BLaER1 (cell line): ENCODE measurements around the gene EMILIN1.

Experiments used
- H3K27ac ChIP-seq: shearing (Covaris generic); formaldehyde crosslinking; 2 replicates; pipeline ENCODE4 v1.8.1; 2022
- H3K27me3 ChIP-seq: shearing (Covaris generic); formaldehyde crosslinking; 2 replicates; pipeline ENCODE4 v1.8.1; 2022
- H3K36me3 ChIP-seq: shearing (Covaris generic); formaldehyde crosslinking; 2 replicates; pipeline ENCODE4 v1.8.1; 2022
- H3K4me1 ChIP-seq: shearing (Covaris generic); formaldehyde crosslinking; 2 replicates; pipeline ENCODE4 v1.8.1; 2022
- H3K4me2 ChIP-seq: shearing (Covaris generic); formaldehyde crosslinking; 2 replicates; pipeline ENCODE4 v1.8.1; 2022
- H3K4me3 ChIP-seq: shearing (Covaris generic); formaldehyde crosslinking; 2 replicates; pipeline ENCODE4 v1.8.1; 2022
- H3K9ac ChIP-seq: shearing (Covaris generic); formaldehyde crosslinking; 2 replicates; pipeline ENCODE4 v1.8.1; 2022
- H3K9me3 ChIP-seq: shearing (Covaris generic); formaldehyde crosslinking; 2 replicates; pipeline ENCODE4 v1.8.1; 2022
- H4K20me1 ChIP-seq: shearing (Covaris generic); formaldehyde crosslinking; 2 replicates; pipeline ENCODE4 v1.8.1; 2022
- Cebpa-rat ChIP-seq: shearing (Covaris generic); IDR thresholded peaks from 2 replicates; pipeline ENCODE4 v1.8.1; 2022

The EMILIN1 gene

GRCh38 chr2:27121906-27122305 lies 43.5 kb downstream of the EMILIN1 start:
- no peak for TF ChIP-seq Cebpa-rat
- Histone ChIP-seq H3K4me2 (no peak overlapping the region), H3K27me3 (peaks cover 79% of the 10 kb centered on the region)

DNA sequence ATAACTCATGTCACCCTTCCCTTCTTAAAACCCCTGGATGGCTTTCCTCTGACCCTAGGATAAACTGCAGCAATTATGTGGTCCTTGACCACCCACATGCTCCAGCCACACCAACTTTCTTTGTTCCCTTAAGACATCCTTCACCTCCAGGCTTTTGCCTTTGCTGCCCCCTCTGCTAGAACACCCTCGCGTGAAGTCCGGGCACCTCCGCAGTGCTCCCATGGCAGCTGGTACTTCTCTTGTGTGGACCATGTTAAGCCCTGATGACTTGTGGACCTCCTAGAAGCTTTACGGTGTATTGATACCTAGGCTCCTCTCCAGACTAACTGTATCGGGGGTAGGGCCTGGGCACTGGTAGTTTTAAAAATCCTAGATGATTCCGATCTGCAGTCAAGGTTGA lies 44.4 kb downstream of the EMILIN1 start:
- Histone ChIP-seq H3K4me2 (no peak overlapping the region), H3K36me3 (no peaks in the 10 kb centered on the region), H3K9ac (no peak overlapping the region), H3K4me3 (no peak overlapping the region), H3K9me3 (no peaks in the 10 kb centered on the region), H3K27ac (no peak overlapping the region), H4K20me1 (no peaks in the 10 kb centered on the region), H3K4me1 (0 out of 2 replicates have a peak, but pooled peaks cover 12% of the 10 kb centered on the region), H3K27me3 (peaks cover 71% of the 10 kb centered on the region)
- TF ChIP-seq Cebpa-rat: no peak

More at GRCh38 chr2:27121906-27122305, 43.5 kb downstream of the EMILIN1 start:
- Histone ChIP-seq H3K4me1 (0 out of 2 replicates have a peak, but pooled peaks cover 12% of the 10 kb centered on the region), H3K9me3 (no peaks in the 10 kb centered on the region), H3K9ac (no peak overlapping the region), H3K36me3 (no peaks in the 10 kb centered on the region), H3K4me3 (no peak overlapping the region), H3K27ac (no peak overlapping the region), H4K20me1 (no peaks in the 10 kb centered on the region)

- Histone ChIP-seq H3K27ac (no peak within 1 kb of the TSS), H3K4me1 (0 out of 2 replicates have a peak, but pooled peaks cover 6% of the 10 kb centered on the region), H3K27me3 (peaks cover 64% of the 10 kb centered on the region), H4K20me1 (no peaks in the 10 kb centered on the region), H3K4me3 (no peak within 1 kb of the TSS), H3K36me3 (0 out of 2 replicates have a peak, but pooled peaks cover 4% of the 10 kb centered on the region), H3K9ac (no peak within 1 kb of the TSS), H3K9me3 (no peaks in the 10 kb centered on the region), H3K4me2 (no peak within 1 kb of the TSS)
- no peak for TF ChIP-seq Cebpa-rat
Observed at GRCh38 chr2:27123302-27124150, 45.1 kb downstream of the EMILIN1 start, which contains the start of gene ABHD1. TSS of gene ABHD1 (plus strand) at chr2:27123815. CDS start at chr2:27123949, 134 bp downstream.

- H3K4me1 ChIP-seq: no peaks in the 10 kb centered on the region
- 0 out of 2 replicates have a peak, but pooled peaks cover 14% of the 10 kb centered on the region for H4K20me1 ChIP-seq
- H3K9me3 ChIP-seq: no peaks in the 10 kb centered on the region
- no peak overlapping the region for H3K9ac ChIP-seq
- no peak for TF ChIP-seq Cebpa-rat
- H3K27ac ChIP-seq: no peak overlapping the region
- peaks cover 20% of the 10 kb centered on the region for H3K36me3 ChIP-seq
- H3K4me3 ChIP-seq: no peak overlapping the region
- peaks cover 48% of the 10 kb centered on the region for H3K27me3 ChIP-seq
- H3K4me2 ChIP-seq: no peak overlapping the region
Observed at GRCh38 chr2:27125104-27125503, 46.7 kb downstream of the EMILIN1 start.

DNA sequence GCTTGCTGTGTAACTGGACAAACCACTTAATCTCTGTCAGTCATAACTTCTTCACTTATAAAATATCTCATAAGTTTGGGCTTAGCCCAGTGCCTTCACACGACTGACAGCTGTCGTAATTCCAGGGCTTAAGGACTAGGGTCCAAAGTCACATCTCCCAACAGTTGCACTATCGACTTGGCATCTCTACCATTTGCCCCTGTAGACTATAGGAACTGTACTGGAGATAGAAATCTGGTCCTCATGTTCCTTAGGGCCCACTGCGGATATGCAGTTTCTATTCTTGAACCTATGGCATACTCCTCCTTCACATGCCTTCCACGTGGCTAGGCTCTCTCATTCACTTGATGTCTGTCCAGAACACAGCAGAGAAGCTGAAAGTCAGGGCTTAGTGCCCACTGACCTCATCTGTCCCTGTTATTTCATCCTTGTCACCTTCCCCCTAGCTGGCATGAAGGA lies 47.9 kb downstream of the EMILIN1 start:
- Histone ChIP-seq H3K9me3 (no peaks in the 10 kb centered on the region), H3K27ac (no peak overlapping the region), H3K4me2 (no peak overlapping the region), H4K20me1 (peaks cover 26% of the 10 kb centered on the region; the same call in 1 of the 2 replicates), H3K9ac (no peak overlapping the region), H3K4me1 (no peaks in the 10 kb centered on the region), H3K36me3 (peaks cover 31% of the 10 kb centered on the region), H3K4me3 (no peak overlapping the region), H3K27me3 (peaks cover 36% of the 10 kb centered on the region)
- no peak for TF ChIP-seq Cebpa-rat

DNA sequence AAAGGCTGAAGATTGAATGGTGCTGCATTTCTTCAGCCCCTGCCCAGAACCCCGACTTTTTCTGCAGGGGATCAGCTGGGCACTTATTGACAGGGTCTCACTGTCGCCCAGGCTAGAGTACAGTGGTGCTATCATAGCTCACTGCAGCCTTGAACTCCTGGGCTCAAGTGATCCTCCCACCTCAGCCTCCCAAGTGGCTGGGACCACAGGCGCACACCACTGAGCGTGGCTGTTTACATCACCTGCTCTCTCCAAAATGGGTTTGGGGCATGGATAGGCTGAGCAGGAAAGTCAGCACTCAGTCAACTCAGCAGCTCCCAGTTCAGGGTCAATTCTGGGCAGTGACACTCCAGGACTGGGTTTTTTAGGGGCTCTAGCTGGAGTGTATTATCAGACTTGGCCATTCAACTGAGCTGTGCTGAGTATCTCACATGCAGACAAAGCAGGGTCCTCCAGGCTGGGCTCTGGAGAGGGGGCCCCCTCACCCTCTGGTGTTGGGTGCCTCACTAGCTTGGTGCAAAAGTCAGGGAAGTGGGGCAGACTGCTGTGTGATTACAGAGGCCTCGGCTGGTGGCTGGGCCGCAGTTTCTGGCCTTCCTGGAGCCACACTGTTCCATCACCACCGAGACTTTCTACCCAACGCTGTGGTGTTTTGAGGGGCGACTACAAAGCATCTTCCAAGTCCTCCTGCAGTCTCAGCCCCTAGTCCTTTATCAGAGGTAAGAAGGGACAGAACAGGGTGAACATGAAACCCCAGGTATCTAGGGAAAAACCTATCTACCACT lies 49.7 kb downstream of the EMILIN1 start:
- no peaks in the 10 kb centered on the region for H3K9me3 ChIP-seq
- no peak overlapping the region for H3K4me3 ChIP-seq
- peaks cover 49% of the 10 kb centered on the region for H3K36me3 ChIP-seq
- peaks cover 44% of the 10 kb centered on the region for H4K20me1 ChIP-seq
- H3K4me1 ChIP-seq: peaks cover 5% of the 10 kb centered on the region
- TF ChIP-seq Cebpa-rat: no peak
- H3K4me2 ChIP-seq: no peak overlapping the region
- no peak overlapping the region for H3K27ac ChIP-seq
- H3K9ac ChIP-seq: no peak overlapping the region
- peaks cover 18% of the 10 kb centered on the region for H3K27me3 ChIP-seq

GRCh38 chr2:27128668-27129571 lies 50.5 kb downstream of the EMILIN1 start:
- H3K4me2 ChIP-seq: no peak overlapping the region
- no peak for TF ChIP-seq Cebpa-rat
- no peak overlapping the region for H3K27ac ChIP-seq
- H3K9ac ChIP-seq: no peak overlapping the region
- no peaks in the 10 kb centered on the region for H3K9me3 ChIP-seq
- H3K4me1 ChIP-seq: peaks cover 13% of the 10 kb centered on the region
- peaks cover 52% of the 10 kb centered on the region for H4K20me1 ChIP-seq
- H3K27me3 ChIP-seq: peaks cover 10% of the 10 kb centered on the region
- no peak overlapping the region for H3K4me3 ChIP-seq
- peaks cover 51% of the 10 kb centered on the region for H3K36me3 ChIP-seq

GRCh38 chr2:27130396-27130795 lies 52.0 kb downstream of the EMILIN1 start:
- no peak for TF ChIP-seq Cebpa-rat
- no peak overlapping the region for H3K27ac ChIP-seq
- H3K9ac ChIP-seq: no peak overlapping the region
- no peaks in the 10 kb centered on the region for H3K9me3 ChIP-seq
- no peak overlapping the region for H3K4me2 ChIP-seq
- peaks cover 55% of the 10 kb centered on the region for H4K20me1 ChIP-seq
- no peak overlapping the region for H3K4me3 ChIP-seq
- peaks cover 21% of the 10 kb centered on the region for H3K4me1 ChIP-seq
- peaks cover 51% of the 10 kb centered on the region for H3K36me3 ChIP-seq
- H3K27me3 ChIP-seq: no peaks in the 10 kb centered on the region

- no peak overlapping the region for H3K27ac ChIP-seq
- H3K27me3 ChIP-seq: no peaks in the 10 kb centered on the region
- no peak overlapping the region for H3K4me3 ChIP-seq
- no peak overlapping the region for H3K9ac ChIP-seq
- H3K4me2 ChIP-seq: no peak overlapping the region
- H4K20me1 ChIP-seq: peaks cover 55% of the 10 kb centered on the region
- TF ChIP-seq Cebpa-rat: no peak
- H3K9me3 ChIP-seq: no peaks in the 10 kb centered on the region
- peaks cover 29% of the 10 kb centered on the region for H3K4me1 ChIP-seq
- H3K36me3 ChIP-seq: peaks cover 51% of the 10 kb centered on the region
Observed at GRCh38 chr2:27131429-27131828, 53.0 kb downstream of the EMILIN1 start.
